ENCODE measurements around the gene NEMP1.
"Not testable (repeated sequence)": the region's sequence is repeated elsewhere in the genome, so short reads cannot be mapped to it uniquely, and the experiment has no call there.

Gene NEMP1

GRCh38 chr12:57123813-57124212 lies 45.2 kb upstream of the NEMP1 start:
- in situ Hi-C loops (cut with HindIII; ENCODE audit: low sequenced_read_pairs) = no loop called here
- TF ChIP-seq CTCF (IDR thresholded peaks at IDR 0.05; ENCODE audit: low read depth, low read length, missing control alignments) = no peak
- no peak for DNase-seq (ENCODE audit: low read depth)
- H3K4me3 ChIP-seq (ENCODE audit: low read depth, low read length) = no peak overlapping the region

GRCh38 chr12:57120718-57121117 lies 42.1 kb upstream of the NEMP1 start:
- in situ Hi-C loops (cut with HindIII; ENCODE audit: low sequenced_read_pairs); H3K4me3 ChIP-seq (ENCODE audit: low read depth, low read length): not testable (repeated sequence)

GRCh38 chr12:57119294-57120085 lies 40.9 kb upstream of the NEMP1 start:
- no peak for TF ChIP-seq CTCF (IDR thresholded peaks at IDR 0.05; ENCODE audit: low read depth, low read length, missing control alignments)
- DNase-seq (ENCODE audit: low read depth) = no peak
- in situ Hi-C loops (cut with HindIII; ENCODE audit: low sequenced_read_pairs) = no loop called here
- H3K4me3 ChIP-seq (ENCODE audit: low read depth, low read length) = no peak overlapping the region

More at GRCh38 chr12:57120718-57121117, 42.1 kb upstream of the NEMP1 start:
- not testable (repeated sequence) for DNase-seq (ENCODE audit: low read depth)

GRCh38 chr12:57118711-57119271 lies 40.2 kb upstream of the NEMP1 start:
- no peak for DNase-seq (ENCODE audit: low read depth)
- no peak overlapping the region for H3K4me3 ChIP-seq (ENCODE audit: low read depth, low read length)
- in situ Hi-C loops (cut with HindIII; ENCODE audit: low sequenced_read_pairs) = no loop called here
- TF ChIP-seq CTCF (IDR thresholded peaks at IDR 0.05; ENCODE audit: low read depth, low read length, missing control alignments) = no peak

GRCh38 chr12:57116580-57117281 lies 38.1 kb upstream of the NEMP1 start:
- no peak for TF ChIP-seq CTCF (IDR thresholded peaks at IDR 0.05; ENCODE audit: low read depth, low read length, missing control alignments)
- H3K4me3 ChIP-seq (ENCODE audit: low read depth, low read length) = no peak overlapping the region
- in situ Hi-C loops (cut with HindIII; ENCODE audit: low sequenced_read_pairs) = no loop called here
- DNase-seq (ENCODE audit: low read depth) = no peak

GRCh38 chr12:57112492-57113294 lies 34.1 kb upstream of the NEMP1 start:
- no peak for DNase-seq (ENCODE audit: low read depth)
- in situ Hi-C loops (cut with HindIII; ENCODE audit: low sequenced_read_pairs) = no loop called here
- H3K4me3 ChIP-seq (ENCODE audit: low read depth, low read length) = no peak overlapping the region
- peak; percentile 80 for TF ChIP-seq CTCF (IDR thresholded peaks at IDR 0.05; ENCODE audit: low read depth, low read length, missing control alignments)
